Mucosa of rectum (tissue), 2 donors: ENCODE measurements around the gene PLCB2.

Experiments
- H3K27ac ChIP-seq, 2 donors: one replicate each; pipeline ENCODE4 v1.7.0; 2013; ENCODE audit warnings: inconsistent platforms in 2 of 2, low read depth in 2 of 2, low read length in 2 of 2
- H3K27me3 ChIP-seq, 2 donors: one replicate each; pipeline ENCODE4 v1.7.0; 2013; ENCODE audit warnings: low read length in 2 of 2; ENCODE audit not compliant: control insufficient read depth in 2 of 2, insufficient read depth in 2 of 2
- H3K36me3 ChIP-seq, 2 donors: one replicate each; pipeline ENCODE4 v1.7.0; 2013; ENCODE audit warnings: low read length in 2 of 2; ENCODE audit not compliant: control insufficient read depth in 2 of 2, insufficient read depth in 2 of 2
- H3K4me1 ChIP-seq, 2 donors: one replicate each; pipeline ENCODE4 v1.7.0; 2013; ENCODE audit warnings: low read length in 2 of 2, mild to moderate bottlenecking in 1 of 2; ENCODE audit not compliant: control insufficient read depth in 2 of 2, insufficient read depth in 2 of 2
- H3K4me3 ChIP-seq, 2 donors: one replicate each; pipeline ENCODE4 v1.7.0; 2013; ENCODE audit warnings: low read length in 2 of 2
- H3K9ac ChIP-seq, 2 donors: one replicate each; pipeline ENCODE4 v1.7.0; 2013; ENCODE audit warnings: low read length in 2 of 2, low read depth in 1 of 2, mild to moderate bottlenecking in 1 of 2
- H3K9me3 ChIP-seq, 2 donors: one replicate each; pipeline ENCODE4 v1.7.0; 2013; ENCODE audit warnings: low read length in 2 of 2; ENCODE audit not compliant: control insufficient read depth in 2 of 2
- donor health status: healthy.
- donor health status: Normal muscosa, but diverticular disease.

The PLCB2 gene

DNA sequence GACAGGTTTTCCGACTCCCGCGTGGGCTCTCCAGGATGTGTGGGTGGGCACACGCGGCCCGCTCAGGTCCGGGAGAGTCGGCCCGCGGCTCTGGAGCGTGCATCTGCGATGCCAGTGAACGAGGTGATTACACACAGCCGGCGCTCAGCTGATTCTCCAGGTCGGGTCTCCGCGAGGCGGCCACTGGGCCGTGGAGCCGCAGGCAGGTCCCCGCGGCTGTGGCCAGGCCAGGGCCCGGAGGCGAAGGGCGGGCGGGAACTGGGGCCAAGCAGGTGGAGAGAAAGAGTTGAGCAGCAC is 55.6 kb downstream of the PLCB2 start:
- Histone ChIP-seq H3K27ac (no peak overlapping the region), H3K36me3 (no peaks in the 10 kb centered on the region), H3K4me3 (peak overlapping the region; percentile 66 to 69), H3K27me3 (peaks cover 4 to 5% of the 10 kb centered on the region in 2 donors), H3K9ac (peak overlapping the region in 1 of 2 donors; percentile 55), H3K4me1 (peaks cover 0 to 8% of the 10 kb centered on the region in 2 donors), H3K9me3 (no peaks in the 10 kb centered on the region)

GRCh38 chr15:40251486-40252140 is 56.1 kb downstream of the PLCB2 start:
- Histone ChIP-seq H3K9me3 (no peaks in the 10 kb centered on the region), H3K9ac (no peak overlapping the region), H3K27me3 (peaks cover 4 to 5% of the 10 kb centered on the region in 2 donors), H3K4me1 (peaks cover 0 to 8% of the 10 kb centered on the region in 2 donors), H3K36me3 (no peaks in the 10 kb centered on the region), H3K4me3 (no peak overlapping the region), H3K27ac (no peak overlapping the region)

DNA sequence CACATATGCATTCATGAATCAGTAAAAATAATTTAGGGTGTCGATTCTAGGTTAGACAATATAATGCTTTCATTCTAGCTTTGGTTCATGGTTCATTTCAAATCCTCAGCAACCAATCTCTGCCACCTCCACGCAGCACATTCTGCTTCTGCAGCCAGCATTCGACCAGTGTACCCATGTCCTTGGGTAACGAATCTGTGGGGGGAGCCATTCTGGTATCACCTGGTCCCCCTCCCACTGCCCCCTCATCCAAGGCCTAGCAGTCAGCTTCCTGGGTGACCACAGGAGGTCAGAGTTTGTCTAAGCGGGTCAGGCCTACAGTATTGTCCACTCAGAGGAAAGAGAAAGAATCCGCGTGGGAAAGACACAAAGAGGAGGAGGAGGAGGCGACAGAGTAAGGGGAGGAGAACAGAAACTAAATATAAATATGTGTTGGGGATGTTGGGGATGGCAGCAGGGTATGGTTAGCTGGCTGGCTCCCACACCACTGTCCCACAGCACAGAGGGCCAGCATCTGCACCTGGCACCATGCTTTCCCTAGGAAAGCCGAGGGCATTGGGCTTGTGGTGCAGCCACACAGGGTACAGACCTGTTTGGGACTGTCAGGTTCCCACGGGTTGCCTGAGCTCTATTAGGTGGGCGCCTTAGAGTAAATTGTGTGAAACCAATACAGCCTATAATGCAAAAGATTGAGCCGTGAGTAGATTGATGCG is 56.8 kb downstream of the PLCB2 start:
- H3K4me1 ChIP-seq = peaks cover 0 to 8% of the 10 kb centered on the region in 2 donors
- H3K9me3 ChIP-seq = no peaks in the 10 kb centered on the region
- no peak overlapping the region for H3K4me3 ChIP-seq
- H3K36me3 ChIP-seq = no peaks in the 10 kb centered on the region
- no peak overlapping the region for H3K27ac ChIP-seq
- H3K9ac ChIP-seq = no peak overlapping the region
- H3K27me3 ChIP-seq = peaks cover 4 to 5% of the 10 kb centered on the region in 2 donors

- H3K27ac ChIP-seq = no peak overlapping the region
These were observed 57.5 kb downstream of the PLCB2 start for GRCh38 chr15:40250304-40250656.

GRCh38 chr15:40249477-40250303 is 58.0 kb downstream of the PLCB2 start:
- peaks cover 4 to 5% of the 10 kb centered on the region in 2 donors for H3K27me3 ChIP-seq
- H3K36me3 ChIP-seq = no peaks in the 10 kb centered on the region
- no peaks in the 10 kb centered on the region for H3K9me3 ChIP-seq
- H3K9ac ChIP-seq = no peak overlapping the region
- no peak overlapping the region for H3K4me3 ChIP-seq
- H3K27ac ChIP-seq = no peak overlapping the region
- H3K4me1 ChIP-seq = peaks cover 0 to 8% of the 10 kb centered on the region in 2 donors

More at GRCh38 chr15:40250304-40250656, 57.5 kb downstream of the PLCB2 start:
- peaks cover 0 to 8% of the 10 kb centered on the region in 2 donors for H3K4me1 ChIP-seq
- no peaks in the 10 kb centered on the region for H3K36me3 ChIP-seq
- H3K27me3 ChIP-seq = peaks cover 4 to 5% of the 10 kb centered on the region in 2 donors
- H3K9me3 ChIP-seq = no peaks in the 10 kb centered on the region
- no peak overlapping the region for H3K9ac ChIP-seq
- no peak overlapping the region for H3K4me3 ChIP-seq

DNA sequence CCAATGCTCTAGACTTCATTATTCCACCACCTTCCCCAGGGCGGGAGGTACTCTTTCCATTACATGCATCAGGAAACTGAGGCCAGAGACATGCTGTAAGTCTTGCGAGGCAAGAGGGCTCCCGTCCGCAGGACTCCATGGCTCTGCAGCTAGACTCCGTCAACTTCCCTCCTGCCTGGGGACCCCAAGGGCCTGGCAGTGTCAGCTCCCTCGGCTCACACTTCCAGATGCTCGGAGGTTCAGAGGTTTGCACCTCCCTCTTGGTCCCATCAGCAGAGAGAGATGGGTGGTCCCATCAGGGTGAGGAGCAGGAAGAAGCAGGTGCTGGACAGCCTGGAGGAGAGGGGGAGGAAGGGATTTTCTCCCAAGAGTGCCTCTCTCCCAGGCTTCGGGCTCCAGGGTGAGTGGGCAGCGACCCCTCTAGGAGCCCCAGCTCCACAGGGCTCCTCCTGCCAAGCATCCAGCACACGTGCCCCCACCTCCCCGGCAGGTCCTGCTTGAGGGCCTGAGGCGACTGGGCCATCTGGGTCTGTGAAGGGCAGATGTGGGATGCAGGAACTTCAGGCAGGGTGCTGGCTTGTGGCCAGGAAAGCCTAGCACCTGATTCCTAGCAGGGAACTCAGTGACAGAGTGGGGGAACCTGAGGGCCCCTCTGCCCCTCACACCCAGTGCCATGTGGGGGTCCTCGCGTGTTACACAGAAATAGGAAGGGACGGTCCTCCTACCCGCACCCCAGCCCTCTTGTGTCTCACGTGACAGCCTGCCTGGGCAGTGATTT is 59.5 kb downstream of the PLCB2 start:
- no peaks in the 10 kb centered on the region for H3K36me3 ChIP-seq

GRCh38 chr15:40247406-40247971 is 60.2 kb downstream of the PLCB2 start:
- Histone ChIP-seq H3K9ac (no peak overlapping the region), H3K27me3 (peaks cover 0 to 4% of the 10 kb centered on the region in 2 donors), H3K4me1 (no peaks in the 10 kb centered on the region), H3K9me3 (no peaks in the 10 kb centered on the region), H3K4me3 (no peak overlapping the region), H3K36me3 (no peaks in the 10 kb centered on the region), H3K27ac (no peak overlapping the region)

More for the DNA sequence above, 59.5 kb downstream of the PLCB2 start:
- peaks cover 0 to 3% of the 10 kb centered on the region in 2 donors for H3K4me1 ChIP-seq
- H3K9me3 ChIP-seq = no peaks in the 10 kb centered on the region
- H3K27ac ChIP-seq = no peak overlapping the region
- H3K4me3 ChIP-seq = no peak overlapping the region
- H3K9ac ChIP-seq = no peak overlapping the region
- peaks cover 0 to 4% of the 10 kb centered on the region in 2 donors for H3K27me3 ChIP-seq

GRCh38 chr15:40246496-40247280 is 61.0 kb downstream of the PLCB2 start:
- no peak overlapping the region for H3K4me3 ChIP-seq
- no peak overlapping the region for H3K9ac ChIP-seq
- H3K27me3 ChIP-seq = peaks cover 0 to 4% of the 10 kb centered on the region in 2 donors
- H3K9me3 ChIP-seq = no peaks in the 10 kb centered on the region
- no peaks in the 10 kb centered on the region for H3K4me1 ChIP-seq
- H3K27ac ChIP-seq = no peak overlapping the region
- H3K36me3 ChIP-seq = no peaks in the 10 kb centered on the region
